Measurements from ENCODE around the gene MACROD2.

MACROD2 gene

DNA sequence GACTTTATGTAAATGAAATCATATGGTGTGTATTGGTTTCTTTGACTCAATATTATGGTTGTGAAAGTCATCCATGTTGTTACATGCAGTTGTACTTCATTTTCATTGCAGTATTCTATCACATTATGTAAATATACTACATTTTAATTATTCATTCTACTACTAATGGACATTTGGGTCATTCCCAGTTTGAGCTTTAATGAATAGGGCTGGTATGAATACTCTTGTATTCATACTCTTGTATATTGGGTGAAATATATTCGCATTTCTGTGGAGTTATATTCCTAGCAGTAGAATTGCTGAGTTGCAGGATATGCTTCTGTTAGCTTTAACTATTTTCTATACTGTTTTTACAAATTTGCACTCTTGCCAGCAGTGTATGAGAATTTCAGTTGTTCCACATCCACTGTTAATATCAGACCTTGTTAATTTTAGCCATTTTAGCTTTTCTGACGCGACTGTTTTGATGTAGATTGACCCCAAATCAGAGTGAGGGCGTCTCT is 1633.6 kb downstream of the MACROD2 start:
- no peak for DNase-seq (ENCODE audit: low read depth)

GRCh38 chr20:15630360-15630759 is 1635.0 kb downstream of the MACROD2 start:
- no peak for DNase-seq (ENCODE audit: low read depth)

- DNase-seq (ENCODE audit: low read depth): no peak
Observed at GRCh38 chr20:15632680-15633079, 1637.4 kb downstream of the MACROD2 start.

DNA sequence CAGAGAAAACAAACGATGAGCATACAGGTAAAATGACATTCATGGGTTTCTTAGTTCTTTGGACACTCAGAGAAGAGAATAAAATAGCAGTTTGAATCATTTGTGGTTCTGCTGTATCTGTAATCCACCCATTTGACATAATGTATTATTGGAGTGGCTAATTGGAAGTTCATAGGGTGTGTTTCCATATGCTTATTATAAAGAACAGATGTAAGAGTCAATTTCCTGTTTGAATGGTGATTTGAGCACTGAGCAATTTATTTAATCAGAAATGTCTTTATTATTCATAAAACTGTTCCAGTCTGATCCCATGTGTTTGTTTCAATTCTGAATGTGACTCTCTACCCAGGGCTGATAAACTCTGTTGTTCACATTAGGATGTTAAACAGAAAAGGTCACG is 1638.8 kb downstream of the MACROD2 start:
- DNase-seq (ENCODE audit: low read depth): no peak

DNA sequence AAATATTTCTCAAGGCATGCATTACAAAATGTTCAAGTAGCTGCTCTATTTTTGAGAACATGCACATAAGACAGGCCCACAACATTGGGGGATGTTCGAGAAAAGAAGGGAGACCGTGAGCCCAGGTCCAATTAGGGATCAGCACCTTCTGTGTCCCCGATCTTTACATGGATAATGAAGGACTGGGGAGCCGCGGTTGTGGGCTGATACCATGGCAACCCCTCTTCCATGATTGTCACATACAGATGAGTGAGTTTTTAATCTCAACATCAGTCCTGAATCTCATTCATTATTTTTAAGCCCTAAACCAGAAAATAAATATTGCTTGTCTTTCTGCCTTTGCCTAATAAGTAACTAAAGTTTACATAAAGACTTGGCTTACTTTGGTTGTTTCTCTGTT is 1642.2 kb downstream of the MACROD2 start:
- no peak for DNase-seq (ENCODE audit: low read depth)

DNA sequence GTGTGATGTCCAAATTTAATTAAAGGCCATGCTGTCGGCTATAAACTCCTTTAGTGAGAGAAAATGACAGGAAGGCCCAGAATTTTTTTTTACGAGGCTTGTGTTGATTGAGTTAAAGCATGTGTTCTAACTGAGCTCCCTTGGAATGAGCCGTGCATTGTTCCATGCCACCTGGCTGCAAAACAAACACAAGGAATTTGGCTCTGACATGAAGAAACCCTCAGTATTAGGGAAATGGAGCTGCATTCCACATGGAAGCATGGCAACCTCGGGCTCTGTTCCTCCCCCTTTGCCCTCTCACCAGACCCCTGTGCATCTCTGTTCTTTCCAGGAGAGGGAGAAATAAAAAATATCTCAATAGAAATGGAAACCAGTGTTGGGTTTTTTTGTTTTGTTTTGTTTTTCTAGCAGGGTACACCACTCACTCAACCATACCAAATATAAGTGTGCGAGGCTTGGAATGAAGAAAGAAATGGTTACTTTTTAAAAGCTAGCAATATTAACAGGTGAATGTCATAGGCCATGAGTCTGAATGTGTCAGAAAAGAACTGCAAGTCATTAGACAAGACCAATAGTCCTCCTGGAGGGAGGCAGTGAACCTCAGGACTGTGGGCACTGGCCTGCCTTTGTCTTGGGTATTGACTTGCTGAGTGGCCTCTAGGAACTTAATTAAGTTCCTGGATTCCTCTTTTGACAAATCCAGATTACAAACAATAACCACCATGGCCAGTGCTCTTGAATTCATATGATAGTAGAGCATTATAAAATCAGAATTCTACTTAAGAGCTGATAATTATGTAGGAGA is 1642.8 kb downstream of the MACROD2 start:
- no peak for DNase-seq (ENCODE audit: low read depth)

DNA sequence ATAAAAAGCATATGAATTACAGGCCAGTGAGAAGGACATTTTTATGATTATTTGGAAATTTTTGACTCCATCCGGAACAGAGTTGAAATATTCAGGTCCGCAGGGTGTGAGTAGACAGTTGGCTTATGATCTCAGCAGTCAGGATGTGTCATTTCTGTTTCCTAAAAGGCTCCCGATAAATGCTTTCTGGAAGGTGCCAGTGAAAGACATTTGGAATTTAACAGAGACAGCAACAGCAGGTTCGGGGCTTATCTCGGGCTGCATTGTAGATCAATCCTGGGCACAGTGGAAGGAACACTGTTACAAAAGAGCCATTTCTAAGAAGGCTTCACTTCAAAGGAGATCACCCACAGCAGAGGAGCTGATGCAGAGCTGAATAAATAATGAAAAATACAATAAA is 1643.5 kb downstream of the MACROD2 start:
- DNase-seq (ENCODE audit: low read depth): no peak

DNA sequence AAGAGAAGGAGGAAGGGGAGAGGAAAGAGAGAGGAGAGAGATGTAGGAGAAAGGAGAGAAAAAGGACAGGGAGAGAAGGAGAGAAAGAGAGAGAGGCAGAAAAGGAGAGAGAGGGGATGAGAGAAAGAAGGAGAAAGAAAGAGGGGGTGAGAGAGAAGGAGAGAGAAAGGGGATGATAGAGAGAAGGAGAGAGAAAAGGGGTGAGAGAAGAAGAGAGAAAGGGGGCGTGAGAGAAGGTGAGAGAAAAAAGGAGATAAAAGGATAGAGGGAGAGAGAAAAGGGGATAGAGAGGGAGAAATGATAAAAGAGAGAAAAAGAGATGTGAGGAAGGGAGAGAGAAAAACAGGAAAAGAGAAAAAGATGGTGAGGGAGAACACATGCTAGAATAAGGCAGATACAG is 1644.5 kb downstream of the MACROD2 start:
- no peak for DNase-seq (ENCODE audit: low read depth)

GRCh38 chr20:15642109-15642508 is 1646.8 kb downstream of the MACROD2 start:
- DNase-seq (ENCODE audit: low read depth): no peak

DNA sequence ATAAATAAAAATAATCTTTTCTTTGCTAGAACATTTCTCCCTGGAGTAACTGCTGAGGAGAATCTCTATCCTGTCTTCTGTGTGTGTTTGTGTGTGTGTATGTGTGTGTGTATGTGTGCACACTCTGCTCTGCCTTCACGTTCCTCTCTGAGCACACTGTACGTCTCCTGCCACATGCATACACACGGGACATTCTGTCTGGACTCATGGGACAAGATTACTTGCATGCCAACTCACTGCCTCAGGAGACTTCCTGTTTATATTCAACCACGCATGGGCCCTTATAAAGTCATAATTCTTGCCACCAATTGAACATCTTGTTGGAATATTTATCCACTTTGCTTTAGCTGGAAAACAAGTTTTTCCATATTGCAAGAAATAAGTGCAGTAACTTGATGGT is 1647.4 kb downstream of the MACROD2 start:
- no peak for DNase-seq (ENCODE audit: low read depth)

DNA sequence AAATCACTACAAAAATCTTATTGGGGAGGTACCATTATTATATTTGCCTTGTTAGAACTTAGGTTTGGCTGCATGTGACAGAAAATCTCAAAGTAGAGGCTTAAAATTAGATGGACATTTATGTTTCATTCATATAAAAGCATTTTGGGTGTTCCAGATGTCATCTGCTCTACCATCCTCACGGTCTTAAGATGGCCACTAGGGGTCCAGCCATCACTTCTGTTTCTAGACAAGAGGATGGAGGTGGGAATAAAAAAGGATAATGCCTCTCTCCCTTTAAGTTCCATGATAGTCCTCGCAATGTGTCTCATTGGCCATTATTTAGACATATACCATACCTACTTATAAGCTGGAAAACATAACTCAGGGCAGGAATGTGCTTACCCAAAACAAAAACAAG is 1648.4 kb downstream of the MACROD2 start:
- no peak for DNase-seq (ENCODE audit: low read depth)

DNA sequence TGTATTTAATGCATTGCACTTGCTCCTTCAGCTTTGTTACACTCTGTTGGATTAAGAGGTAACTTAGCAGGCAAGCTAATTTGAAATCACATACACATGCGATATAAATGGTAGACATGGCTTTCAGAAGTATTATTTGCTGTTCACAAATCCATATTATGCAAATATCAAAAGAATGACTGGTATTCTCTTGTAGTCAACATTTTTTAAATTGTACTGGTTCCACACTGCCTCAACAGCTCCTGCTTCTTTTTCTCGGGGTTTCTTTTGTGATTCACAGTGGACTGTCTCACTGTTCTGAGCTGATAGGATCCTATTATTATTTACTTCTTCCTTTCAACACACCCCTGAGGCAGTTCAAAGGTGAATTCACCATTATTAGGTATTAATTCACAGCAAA is 1650.5 kb downstream of the MACROD2 start:
- no peak for DNase-seq (ENCODE audit: low read depth)

- no peak for DNase-seq (ENCODE audit: low read depth)
Observed at GRCh38 chr20:15653396-15654207, 1658.3 kb downstream of the MACROD2 start.

DNA sequence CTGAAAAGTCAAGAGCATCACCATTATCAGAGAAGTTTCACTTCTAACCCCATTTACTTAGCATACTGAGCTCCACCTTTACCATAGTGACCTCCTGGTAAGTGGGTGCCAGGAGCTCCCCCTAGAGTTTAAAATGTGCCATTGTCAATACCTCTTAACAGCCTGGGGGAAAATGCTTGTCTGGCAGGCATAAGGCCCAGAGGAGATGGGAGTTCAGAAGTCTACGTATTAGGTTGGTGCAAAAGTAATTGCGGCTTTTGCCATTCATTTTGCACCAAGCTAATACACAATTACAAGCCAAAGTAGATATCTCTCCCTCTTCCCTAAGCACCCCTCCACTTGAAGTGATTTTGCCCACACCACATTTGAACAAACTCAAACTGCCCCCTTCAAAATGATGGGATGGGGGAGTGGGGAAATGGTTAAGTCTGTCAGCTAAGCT is 1658.9 kb downstream of the MACROD2 start:
- DNase-seq (ENCODE audit: low read depth): no peak

DNA sequence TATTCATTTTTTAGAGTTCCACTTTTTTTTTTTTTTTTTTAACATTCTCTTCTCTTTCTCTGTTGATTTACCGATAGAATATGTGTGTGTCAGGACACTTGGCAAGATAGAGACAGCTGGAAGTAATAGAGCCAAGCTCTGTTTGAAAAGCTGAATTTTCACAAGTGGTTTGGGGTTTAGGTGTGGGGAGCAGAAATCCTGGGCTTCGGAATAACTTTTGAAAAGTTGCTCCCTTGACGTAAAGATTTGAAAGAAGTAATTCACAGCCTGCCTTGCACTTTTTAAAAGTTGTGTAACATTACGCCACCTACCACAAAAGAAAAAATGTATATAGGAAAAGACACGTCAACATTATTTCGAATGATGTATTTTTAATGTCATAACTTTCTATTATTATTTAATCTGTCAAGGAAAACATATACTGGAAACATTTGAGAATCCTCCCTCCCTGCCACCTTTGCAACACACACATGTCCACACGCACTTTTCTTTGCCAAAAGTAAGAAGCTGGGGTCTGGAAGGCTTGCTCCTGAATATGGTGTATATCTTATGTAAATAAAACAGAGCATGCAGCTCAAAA is 1660.1 kb downstream of the MACROD2 start:
- no peak for DNase-seq (ENCODE audit: low read depth)

- DNase-seq (ENCODE audit: low read depth): no peak
Observed at GRCh38 chr20:15656124-15656523, 1660.8 kb downstream of the MACROD2 start.

- DNase-seq (ENCODE audit: low read depth): no peak
Observed at GRCh38 chr20:15658295-15658694, 1663.0 kb downstream of the MACROD2 start.

- no peak for DNase-seq (ENCODE audit: low read depth)
Observed at GRCh38 chr20:15673206-15673605, 1677.9 kb downstream of the MACROD2 start.

GRCh38 chr20:15674253-15675060 is 1679.1 kb downstream of the MACROD2 start:
- no peak for DNase-seq (ENCODE audit: low read depth)

- DNase-seq (ENCODE audit: low read depth): no peak
Observed at GRCh38 chr20:15675061-15675514, 1679.8 kb downstream of the MACROD2 start.

GRCh38 chr20:15675813-15676484 is 1680.6 kb downstream of the MACROD2 start:
- DNase-seq (ENCODE audit: low read depth): no peak

Data from stimulated activated CD8-positive, alpha-beta memory T cell treated with anti-CD3 and anti-CD28 coated beads, Interleukin-15, amount 100 ng/mL, for 24 hours (primary cell).